Measurements from ENCODE around the gene C1orf226. TPM values are rescaled to one million over a fixed set of nuclear protein-coding genes. Genes with fewer than 3 reads are reported as not detected.

Gene C1orf226
- total RNA-seq, 1 donor: 0.09 TPM

DNA sequence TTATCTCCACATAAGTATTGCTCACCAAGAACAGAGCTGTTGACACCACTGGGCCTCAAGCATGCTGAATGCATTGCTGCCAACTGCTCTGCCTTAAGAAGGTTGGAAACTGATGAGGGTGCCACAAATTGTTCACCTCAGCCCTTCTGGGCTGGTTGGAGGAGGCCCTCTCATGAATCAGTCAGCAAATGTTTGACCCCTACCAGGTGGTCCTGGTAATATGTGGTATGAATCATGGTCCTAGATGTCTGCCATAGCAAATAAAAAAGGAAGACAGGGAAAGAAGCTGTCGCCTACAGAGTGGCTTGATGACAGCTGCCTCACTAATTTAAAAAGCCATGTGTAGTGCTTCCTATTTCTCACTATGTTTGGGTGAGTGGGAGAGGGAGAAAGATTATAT, 17.0 kb upstream of the C1orf226 start:
- DNase-seq (ENCODE audit: low read depth): no peak
- TF ChIP-seq, protein P1, sequence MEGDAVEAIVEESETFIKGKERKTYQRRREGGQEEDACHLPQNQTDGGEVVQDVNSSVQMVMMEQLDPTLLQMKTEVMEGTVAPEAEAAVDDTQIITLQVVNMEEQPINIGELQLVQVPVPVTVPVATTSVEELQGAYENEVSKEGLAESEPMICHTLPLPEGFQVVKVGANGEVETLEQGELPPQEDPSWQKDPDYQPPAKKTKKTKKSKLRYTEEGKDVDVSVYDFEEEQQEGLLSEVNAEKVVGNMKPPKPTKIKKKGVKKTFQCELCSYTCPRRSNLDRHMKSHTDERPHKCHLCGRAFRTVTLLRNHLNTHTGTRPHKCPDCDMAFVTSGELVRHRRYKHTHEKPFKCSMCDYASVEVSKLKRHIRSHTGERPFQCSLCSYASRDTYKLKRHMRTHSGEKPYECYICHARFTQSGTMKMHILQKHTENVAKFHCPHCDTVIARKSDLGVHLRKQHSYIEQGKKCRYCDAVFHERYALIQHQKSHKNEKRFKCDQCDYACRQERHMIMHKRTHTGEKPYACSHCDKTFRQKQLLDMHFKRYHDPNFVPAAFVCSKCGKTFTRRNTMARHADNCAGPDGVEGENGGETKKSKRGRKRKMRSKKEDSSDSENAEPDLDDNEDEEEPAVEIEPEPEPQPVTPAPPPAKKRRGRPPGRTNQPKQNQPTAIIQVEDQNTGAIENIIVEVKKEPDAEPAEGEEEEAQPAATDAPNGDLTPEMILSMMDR (IDR thresholded peaks at IDR 0.05; ENCODE audit: insufficient read depth, low read length): no peak
- no peak overlapping the region for H3K4me3 ChIP-seq (ENCODE audit: low read depth, low read length)

DNA sequence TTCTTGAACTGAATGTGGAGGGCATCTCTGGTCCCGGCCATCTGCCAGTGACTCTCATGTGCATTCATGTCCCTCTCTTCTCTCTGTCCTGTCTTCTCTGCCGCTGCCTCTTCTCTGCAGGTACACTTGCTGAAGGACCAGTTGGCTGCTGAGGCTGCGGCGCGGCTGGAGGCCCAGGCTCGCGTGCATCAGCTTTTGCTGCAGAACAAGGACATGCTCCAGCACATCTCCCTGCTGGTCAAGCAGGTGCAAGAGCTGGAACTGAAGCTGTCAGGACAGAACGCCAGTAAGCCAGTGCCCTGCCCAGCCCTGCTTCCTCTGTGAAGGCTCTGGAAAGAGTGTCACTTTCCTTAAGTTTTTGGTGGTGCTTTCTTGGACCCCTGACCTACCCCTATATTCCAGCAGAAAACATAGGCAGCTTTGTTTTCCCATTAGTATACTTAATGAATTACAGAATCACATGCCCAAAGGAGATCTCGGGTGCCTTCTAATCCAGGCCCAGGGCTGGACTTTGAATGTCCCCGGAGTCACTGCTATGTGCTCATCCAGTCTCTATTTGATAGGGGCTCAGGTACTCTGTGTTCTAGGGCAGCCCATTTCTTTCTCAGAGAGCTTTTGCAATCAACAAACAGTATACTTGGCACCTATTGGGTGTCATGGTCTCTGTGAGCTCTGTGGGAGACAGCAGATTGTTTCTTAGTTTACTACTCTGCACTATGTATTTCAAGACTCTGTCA, 16.1 kb upstream of the C1orf226 start:
- TF ChIP-seq, protein P1 (IDR thresholded peaks at IDR 0.05; ENCODE audit: insufficient read depth, low read length): no peak
- no peak overlapping the region for H3K4me3 ChIP-seq (ENCODE audit: low read depth, low read length)
- no peak for DNase-seq (ENCODE audit: low read depth)

DNA sequence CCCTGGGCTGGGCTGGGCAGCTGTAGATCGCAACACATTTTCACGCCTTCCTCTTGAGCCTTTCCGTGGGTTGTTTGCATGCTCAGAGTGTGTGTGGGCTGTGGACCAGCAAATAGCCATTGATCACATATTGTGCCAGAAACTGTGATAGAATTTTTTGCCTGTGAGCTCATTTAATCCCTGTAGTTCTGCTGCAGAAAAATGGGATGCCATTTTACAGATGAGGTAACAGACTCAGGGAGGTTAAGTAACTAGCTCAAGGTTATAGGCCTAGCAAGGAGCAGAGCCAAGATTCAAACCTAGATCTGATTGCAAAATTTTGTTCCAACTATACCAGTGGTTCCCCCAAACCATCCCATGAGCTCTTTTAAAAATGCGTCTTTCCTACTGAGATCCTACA, 15.4 kb upstream of the C1orf226 start:
- no peak overlapping the region for H3K4me3 ChIP-seq (ENCODE audit: low read depth, low read length)
- DNase-seq (ENCODE audit: low read depth): no peak
- TF ChIP-seq, protein P1 (IDR thresholded peaks at IDR 0.05; ENCODE audit: insufficient read depth, low read length): no peak

DNA sequence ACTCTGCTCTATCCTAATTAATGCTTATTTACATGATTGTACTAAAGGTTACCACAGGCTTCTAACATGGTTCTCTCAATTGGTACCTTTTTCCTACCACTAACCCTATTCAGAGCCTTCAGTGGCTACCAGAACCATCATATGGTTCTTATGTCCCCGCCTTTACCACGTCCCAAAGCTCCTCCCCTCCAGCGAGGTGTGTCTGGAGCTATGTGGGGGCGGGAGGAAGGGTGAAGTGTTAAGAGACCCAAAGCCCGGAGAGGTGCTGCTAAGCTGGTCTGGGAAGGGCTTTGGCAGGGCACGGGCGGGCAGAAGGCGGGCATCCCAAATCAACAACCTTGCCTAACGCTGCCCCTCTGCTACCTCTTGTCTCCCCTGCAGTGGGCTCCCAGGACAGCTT, 14.9 kb upstream of the C1orf226 start:
- peak overlapping the region; percentile 61 for H3K4me3 ChIP-seq (ENCODE audit: low read depth, low read length)
- no peak for DNase-seq (ENCODE audit: low read depth)
- TF ChIP-seq, protein P1 (IDR thresholded peaks at IDR 0.05; ENCODE audit: insufficient read depth, low read length): no peak

DNA sequence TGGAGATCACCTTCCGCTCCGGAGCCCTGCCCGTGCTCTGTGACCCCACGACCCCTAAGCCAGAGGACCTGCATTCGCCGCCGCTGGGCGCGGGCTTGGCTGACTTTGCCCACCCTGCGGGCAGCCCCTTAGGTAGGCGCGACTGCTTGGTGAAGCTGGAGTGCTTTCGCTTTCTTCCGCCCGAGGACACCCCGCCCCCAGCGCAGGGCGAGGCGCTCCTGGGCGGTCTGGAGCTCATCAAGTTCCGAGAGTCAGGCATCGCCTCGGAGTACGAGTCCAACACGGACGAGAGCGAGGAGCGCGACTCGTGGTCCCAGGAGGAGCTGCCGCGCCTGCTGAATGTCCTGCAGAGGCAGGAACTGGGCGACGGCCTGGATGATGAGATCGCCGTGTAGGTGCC, 14.5 kb upstream of the C1orf226 start:
- peak overlapping the region; percentile 61 for H3K4me3 ChIP-seq (ENCODE audit: low read depth, low read length)
- no peak for DNase-seq (ENCODE audit: low read depth)
- TF ChIP-seq, protein P1 (IDR thresholded peaks at IDR 0.05; ENCODE audit: insufficient read depth, low read length): no peak

DNA sequence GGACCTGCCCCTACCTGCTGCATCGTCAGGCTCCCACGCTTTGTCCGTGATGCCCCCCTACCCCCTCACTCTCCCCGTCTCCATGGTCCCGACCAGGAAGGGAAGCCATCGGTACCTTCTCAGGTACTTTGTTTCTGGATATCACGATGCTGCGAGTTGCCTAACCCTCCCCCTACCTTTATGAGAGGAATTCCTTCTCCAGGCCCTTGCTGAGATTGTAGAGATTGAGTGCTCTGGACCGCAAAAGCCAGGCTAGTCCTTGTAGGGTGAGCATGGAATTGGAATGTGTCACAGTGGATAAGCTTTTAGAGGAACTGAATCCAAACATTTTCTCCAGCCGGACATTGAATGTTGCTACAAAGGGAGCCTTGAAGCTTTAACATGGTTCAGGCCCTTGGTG, 13.8 kb upstream of the C1orf226 start:
- no peak for DNase-seq (ENCODE audit: low read depth)
- TF ChIP-seq, protein P1 (IDR thresholded peaks at IDR 0.05; ENCODE audit: insufficient read depth, low read length): no peak
- H3K4me3 ChIP-seq (ENCODE audit: low read depth, low read length): no peak overlapping the region

DNA sequence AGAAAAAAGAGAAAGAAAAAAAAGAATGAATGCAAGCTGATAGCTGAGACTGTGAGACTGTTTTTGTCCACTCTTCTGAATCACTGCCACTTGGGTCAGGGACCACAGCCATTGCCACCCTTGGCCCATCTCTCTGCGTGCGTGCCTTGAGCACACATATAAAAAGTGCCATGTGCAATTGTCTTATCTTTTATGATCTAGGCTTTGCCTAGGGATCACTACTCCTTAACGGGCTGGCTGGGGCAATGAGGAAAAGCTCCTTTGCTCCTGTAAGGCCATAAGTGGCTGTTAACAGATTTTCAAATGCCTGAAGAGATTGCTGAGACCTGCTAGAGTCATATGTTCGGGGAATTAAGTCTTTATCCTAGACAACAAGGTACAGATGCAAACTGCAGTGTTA, 13.1 kb upstream of the C1orf226 start:
- DNase-seq (ENCODE audit: low read depth): no peak
- TF ChIP-seq, protein P1 (IDR thresholded peaks at IDR 0.05; ENCODE audit: insufficient read depth, low read length): no peak
- H3K4me3 ChIP-seq (ENCODE audit: low read depth, low read length): no peak overlapping the region

All from fibroblast of the aortic adventitia (primary cell).